Ascending aorta (tissue), 2 donors: ENCODE results near the gene PPP2R5C. TPM values are rescaled to one million over a fixed set of nuclear protein-coding genes. Genes with fewer than 3 reads are reported as not detected.
"Not testable (repeated sequence)": the region's sequence is repeated elsewhere in the genome, so short reads cannot be mapped to it uniquely, and the experiment has no call there.

Source experiments
- DNase-seq, 2 donors: peaks; one replicate each; pipeline ENCODE4 v3.0.0-alpha.2; 2019; ENCODE audit warnings: low spot score in 2 of 2
- H3K27ac ChIP-seq, 2 donors: fragments of 200-600 bp; sonication (generic); one replicate each; pipeline ENCODE4 v1.5.1; 2016 to 2017; ENCODE audit warnings: mild to moderate bottlenecking in 1 of 2
- H3K27me3 ChIP-seq: fragments of 200-600 bp; sonication (generic); one replicate; pipeline ENCODE4 v1.5.1; 2017
- H3K36me3 ChIP-seq, 2 donors: fragments of 200-600 bp; sonication (generic); one replicate each; pipeline ENCODE4 v1.5.1; 2016
- H3K4me1 ChIP-seq, 2 donors: fragments of 200-600 bp; sonication (generic); one replicate each; pipeline ENCODE4 v1.5.1; 2016 to 2017; ENCODE audit warnings: mild to moderate bottlenecking in 1 of 2
- H3K4me3 ChIP-seq, 2 donors: fragments of 200-600 bp; sonication (generic); one replicate each; pipeline ENCODE4 v1.5.1; 2016 to 2017; ENCODE audit warnings: mild to moderate bottlenecking in 1 of 2
- H3K9me3 ChIP-seq, 2 donors: fragments of 200-600 bp; sonication (generic); one replicate each; pipeline ENCODE4 v1.5.1; 2016
- CTCF ChIP-seq, 3 experiments: fragments of 200-600 bp in 2 of 3; fragments of 450-650 bp in 1 of 3; sonication (generic) in 2 of 3; IDR thresholded peaks; one replicate each; pipeline ENCODE4 v1.5.1; 2016 to 2019; ENCODE audit warnings: antibody characterized with exemption in 3 of 3, mild to moderate bottlenecking in 1 of 3, moderate library complexity in 1 of 3
- intact Hi-C: fragments of 100-400 bp; cut with DNase I; formaldehyde crosslinking; loops from one replicate; pipeline ENCODE4 v1.15.1; 2023
- total RNA-seq: library from RNA; depleted of rRNA; stranded (reverse); fragments of >200 nt; gene quantifications from one replicate; pipeline ENCODE4 v1.1.0, GENCODE V29; 2016

PPP2R5C gene
- total RNA-seq, 1 donor from 2014 or later = 45.6 TPM

GRCh38 chr14:101796016-101796415 lies 34.5 kb downstream of the PPP2R5C start:
- Histone ChIP-seq H3K4me3 (no peak overlapping the region), H3K27me3 (no peaks in the 10 kb centered on the region), H3K27ac (no peak overlapping the region), H3K9me3 (no peaks in the 10 kb centered on the region), H3K36me3 (peaks cover 0 to 8% of the 10 kb centered on the region in 2 donors), H3K4me1 (peaks cover 0 to 3% of the 10 kb centered on the region in 2 donors)
- DNase-seq = no peak
- intact Hi-C loops = no loop called here
- no peak for TF ChIP-seq CTCF (IDR thresholded peaks at IDR 0.05)

- peaks cover 0 to 3% of the 10 kb centered on the region in 2 donors for H3K4me1 ChIP-seq
- intact Hi-C loops = no loop called here
- no peak overlapping the region for H3K4me3 ChIP-seq
- peaks cover 0 to 8% of the 10 kb centered on the region in 2 donors for H3K36me3 ChIP-seq
- H3K27me3 ChIP-seq = no peaks in the 10 kb centered on the region
- no peaks in the 10 kb centered on the region for H3K9me3 ChIP-seq
- TF ChIP-seq CTCF (IDR thresholded peaks at IDR 0.05) = no peak
- no peak for DNase-seq
- H3K27ac ChIP-seq = no peak overlapping the region
These were observed 35.0 kb downstream of the PPP2R5C start for GRCh38 chr14:101796479-101796878.

- peaks cover 0 to 8% of the 10 kb centered on the region in 2 donors for H3K36me3 ChIP-seq
- intact Hi-C loops = no loop called here
- no peak overlapping the region for H3K4me3 ChIP-seq
- no peak overlapping the region for H3K27ac ChIP-seq
- H3K9me3 ChIP-seq = no peaks in the 10 kb centered on the region
- no peaks in the 10 kb centered on the region for H3K27me3 ChIP-seq
- H3K4me1 ChIP-seq = no peaks in the 10 kb centered on the region
- no peak for DNase-seq
- TF ChIP-seq CTCF (IDR thresholded peaks at IDR 0.05) = no peak
These were observed 36.3 kb downstream of the PPP2R5C start for GRCh38 chr14:101797856-101798255.

GRCh38 chr14:101804373-101804772 lies 42.9 kb downstream of the PPP2R5C start:
- DNase-seq, intact Hi-C loops, H3K27me3 ChIP-seq, H3K27ac ChIP-seq, H3K4me3 ChIP-seq, H3K4me1 ChIP-seq, H3K36me3 ChIP-seq, H3K9me3 ChIP-seq: not testable (repeated sequence)

- H3K36me3 ChIP-seq, H3K27me3 ChIP-seq, H3K9me3 ChIP-seq, intact Hi-C loops, H3K27ac ChIP-seq, H3K4me1 ChIP-seq, H3K4me3 ChIP-seq, DNase-seq: not testable (repeated sequence)
These were observed 44.7 kb downstream of the PPP2R5C start for GRCh38 chr14:101806252-101806651.

- Histone ChIP-seq H3K36me3 (no peaks in the 10 kb centered on the region), H3K4me1 (peaks cover 6 to 24% of the 10 kb centered on the region in 2 donors), H3K4me3 (no peak overlapping the region), H3K27me3 (no peaks in the 10 kb centered on the region), H3K9me3 (no peaks in the 10 kb centered on the region), H3K27ac (no peak overlapping the region)
- TF ChIP-seq CTCF (IDR thresholded peaks at IDR 0.05) = no peak
- no peak for DNase-seq
- intact Hi-C loops = loop anchor here (2.0 kb wide), 1 partner anchor 121 kb away; no protein-coding TSS in a partner anchor
These were observed 46.6 kb downstream of the PPP2R5C start for GRCh38 chr14:101808020-101808641.
